Activated CD4-positive, alpha-beta T cell treated with anti-CD3 and anti-CD28 coated beads, Interleukin-2, amount 50 U/mL, for 48 hours (primary cell): ENCODE measurements around the gene RHOJ.

Source experiments
- DNase-seq, 2 experiments: peaks; one replicate each; pipeline ENCODE4 v3.0.0-alpha.2; 2020

The RHOJ gene

GRCh38 chr14:63209160-63209559, 4.9 kb downstream of the RHOJ start:
- DNase-seq = no peak

GRCh38 chr14:63210812-63211211, 6.6 kb downstream of the RHOJ start:
- DNase-seq = no peak

DNA sequence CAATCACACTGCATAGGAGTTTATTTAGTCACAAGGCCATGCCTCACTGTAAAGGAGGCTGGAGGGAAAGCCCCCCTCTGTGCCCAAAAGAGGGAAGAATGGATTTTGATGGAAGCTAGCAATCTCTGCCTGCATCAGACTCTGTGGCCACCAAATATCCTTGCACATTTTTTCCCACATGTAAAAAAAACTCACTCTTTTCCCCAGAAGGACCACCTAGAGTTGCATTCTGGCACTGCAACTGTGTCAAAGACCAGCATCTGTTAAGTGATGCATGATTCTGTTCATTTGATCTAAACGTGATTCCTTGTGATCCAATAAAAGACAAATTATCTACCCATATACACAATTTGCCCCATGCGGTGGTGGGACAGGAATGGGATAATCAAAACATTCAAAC, 8.0 kb downstream of the RHOJ start:
- no peak for DNase-seq

- no peak for DNase-seq
These were observed 8.7 kb downstream of the RHOJ start for GRCh38 chr14:63212776-63213500.

- DNase-seq = no peak
These were observed 10.4 kb downstream of the RHOJ start for GRCh38 chr14:63214417-63215196.

DNA sequence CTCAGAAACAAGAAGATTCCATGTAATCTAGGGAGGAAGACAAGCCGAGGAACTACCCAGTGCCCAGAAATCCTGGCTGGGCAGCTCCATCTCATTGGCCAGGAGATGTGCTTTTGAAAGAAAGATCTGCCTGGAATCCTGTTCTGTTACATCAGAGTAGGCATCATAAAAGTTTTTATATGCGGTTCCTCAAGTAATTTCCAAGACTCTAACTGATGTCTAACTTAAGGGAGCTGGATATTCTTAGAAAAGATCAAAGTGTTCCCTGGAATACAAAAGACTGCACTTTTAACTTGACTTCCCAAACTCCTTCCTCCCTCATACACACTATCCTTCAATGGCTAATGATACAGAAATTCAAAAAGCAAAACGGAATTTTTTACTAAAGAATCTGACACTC, 16.3 kb downstream of the RHOJ start:
- DNase-seq = no peak

GRCh38 chr14:63223596-63223995, 19.4 kb downstream of the RHOJ start:
- DNase-seq = no peak

DNA sequence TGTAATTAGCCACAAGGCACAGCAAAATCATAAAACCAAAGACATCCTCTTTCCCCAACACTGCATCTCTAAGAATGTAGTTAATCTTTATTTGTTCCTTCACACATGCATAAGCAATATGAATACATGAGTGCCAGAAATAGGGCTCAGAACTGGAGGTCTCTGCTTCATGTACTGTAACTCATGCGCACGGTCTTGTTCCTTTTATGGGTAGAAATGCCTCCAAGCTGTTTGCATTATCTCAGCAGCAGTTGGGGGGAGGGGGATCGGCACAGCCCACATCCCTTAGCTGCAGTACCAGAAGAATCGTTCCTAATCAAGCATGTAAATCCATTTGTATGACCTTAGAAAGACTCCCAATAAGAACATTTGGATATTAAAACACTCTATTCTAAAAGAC, 20.0 kb downstream of the RHOJ start:
- no peak for DNase-seq

GRCh38 chr14:63228217-63228616, 24.0 kb downstream of the RHOJ start:
- no peak for DNase-seq

DNA sequence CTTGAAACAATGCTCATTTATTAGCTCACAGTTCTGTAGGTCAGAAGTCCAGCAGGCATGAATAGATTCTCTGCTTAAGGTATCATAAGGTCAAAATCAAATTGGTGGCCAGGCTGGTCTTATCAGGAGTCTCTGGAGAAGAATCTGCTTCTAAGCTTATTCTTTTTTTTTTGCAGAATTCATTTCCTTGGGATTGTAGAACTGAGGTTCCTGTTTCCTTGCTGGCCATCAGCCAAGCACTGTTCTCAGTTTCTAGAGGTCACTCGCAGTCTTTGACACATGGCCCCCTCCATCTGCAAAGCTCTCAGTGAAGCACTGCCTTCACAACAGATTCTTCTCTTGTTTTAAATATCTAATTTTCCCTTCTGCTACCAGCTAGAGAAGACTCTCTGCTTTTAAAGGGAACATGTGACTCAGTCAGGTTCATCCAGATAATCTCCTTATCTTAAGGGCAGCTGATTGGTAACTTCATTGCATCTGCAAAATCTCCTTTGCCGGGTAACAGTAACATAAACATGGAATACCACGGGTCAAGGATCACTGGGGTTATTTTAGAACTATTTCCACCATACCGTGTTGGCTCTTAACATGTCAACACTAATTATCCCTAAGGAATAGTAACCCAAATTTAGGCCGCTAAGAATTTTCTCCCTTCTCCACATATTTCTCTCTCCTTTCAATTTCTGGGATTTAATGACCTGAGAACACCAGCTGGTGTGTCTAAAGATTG, 25.3 kb downstream of the RHOJ start:
- DNase-seq = no peak

GRCh38 chr14:63231766-63232165, 27.5 kb downstream of the RHOJ start:
- no peak for DNase-seq

DNA sequence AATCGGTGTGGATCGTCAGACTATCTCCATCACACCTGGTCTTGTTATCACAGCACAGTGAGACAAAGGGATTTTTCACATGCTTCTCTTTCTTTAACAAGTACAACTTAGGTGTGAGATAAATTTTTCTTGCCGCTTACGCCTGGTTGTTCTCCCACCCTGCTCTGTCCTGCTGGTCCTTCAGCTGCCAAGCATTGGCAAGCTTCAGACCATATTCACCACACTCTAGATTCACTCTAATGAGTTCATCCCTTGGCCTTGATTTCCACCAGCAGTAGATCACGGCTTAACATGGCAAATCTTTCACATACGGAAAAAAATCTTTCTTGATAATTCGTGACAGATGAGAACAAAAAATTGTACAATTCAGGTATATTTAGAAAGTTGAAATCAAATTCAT, 33.5 kb downstream of the RHOJ start:
- no peak for DNase-seq

- no peak for DNase-seq
These were observed 36.0 kb downstream of the RHOJ start for GRCh38 chr14:63240221-63240620.

GRCh38 chr14:63241096-63241495, 36.9 kb downstream of the RHOJ start:
- no peak for DNase-seq

GRCh38 chr14:63243646-63244045, 39.4 kb downstream of the RHOJ start:
- DNase-seq = no peak

- DNase-seq = no peak
These were observed 41.6 kb downstream of the RHOJ start for GRCh38 chr14:63245893-63246292.

GRCh38 chr14:63248211-63248610, 44.0 kb downstream of the RHOJ start:
- no peak for DNase-seq

DNA sequence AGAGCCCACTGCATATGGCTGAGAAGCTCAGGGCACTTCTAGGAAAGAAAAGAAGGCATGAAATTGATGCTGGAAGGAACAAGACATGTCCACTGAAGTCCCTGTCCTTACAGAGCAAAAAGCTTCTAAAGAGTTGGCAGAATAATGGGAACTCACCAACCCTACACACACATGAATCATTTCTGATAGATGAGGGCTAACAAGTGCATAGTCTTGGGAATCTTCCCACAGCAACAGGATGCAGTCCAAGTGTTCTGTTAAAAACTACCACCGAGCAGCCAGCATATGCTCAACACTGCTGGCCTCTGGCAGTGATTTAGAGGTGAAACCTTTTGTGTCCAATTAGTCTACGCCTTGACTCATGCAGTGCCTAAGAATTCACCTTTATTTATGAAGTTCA, 44.8 kb downstream of the RHOJ start:
- DNase-seq = no peak

DNA sequence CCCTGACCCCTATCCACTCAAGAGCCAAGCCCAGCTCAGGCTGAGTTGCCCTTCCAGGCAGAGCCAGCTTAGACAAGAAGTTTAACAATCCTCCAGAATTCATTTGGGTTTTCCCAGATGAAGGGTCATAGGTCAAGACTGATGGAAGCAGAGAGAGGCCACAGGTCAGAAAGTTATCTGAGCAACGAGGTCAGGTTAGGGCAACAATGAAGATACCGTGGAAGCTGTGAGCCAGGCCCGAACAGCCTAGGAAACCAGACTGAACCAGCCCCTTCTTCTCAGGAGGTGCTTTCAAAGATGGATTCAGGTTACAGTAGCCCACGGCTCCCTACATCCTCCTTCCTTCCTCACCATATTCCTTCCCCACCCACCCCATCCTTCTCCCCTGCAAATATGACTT, 53.1 kb downstream of the RHOJ start:
- DNase-seq = no peak

- DNase-seq = no peak
These were observed 58.2 kb downstream of the RHOJ start for GRCh38 chr14:63262446-63262845.

DNA sequence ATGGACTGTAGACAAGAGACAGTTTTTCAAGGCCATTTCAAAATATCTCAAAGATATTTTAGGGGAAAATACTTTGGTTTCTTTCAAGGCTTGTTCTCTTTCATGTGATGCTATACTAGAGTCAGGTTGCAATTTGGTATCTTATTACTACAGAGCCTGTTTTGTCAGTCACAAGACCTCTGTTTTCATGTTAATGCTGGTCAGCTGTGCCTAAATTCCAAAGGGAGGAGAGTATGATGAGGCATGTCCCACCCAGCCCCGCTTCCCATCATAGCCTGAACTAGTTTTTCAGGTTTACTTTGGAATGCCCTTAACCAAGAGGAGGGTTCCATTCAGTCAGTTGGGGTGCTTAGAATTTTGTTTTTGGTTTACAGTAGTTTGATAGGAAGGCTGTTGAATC, 61.9 kb downstream of the RHOJ start:
- DNase-seq = no peak

DNA sequence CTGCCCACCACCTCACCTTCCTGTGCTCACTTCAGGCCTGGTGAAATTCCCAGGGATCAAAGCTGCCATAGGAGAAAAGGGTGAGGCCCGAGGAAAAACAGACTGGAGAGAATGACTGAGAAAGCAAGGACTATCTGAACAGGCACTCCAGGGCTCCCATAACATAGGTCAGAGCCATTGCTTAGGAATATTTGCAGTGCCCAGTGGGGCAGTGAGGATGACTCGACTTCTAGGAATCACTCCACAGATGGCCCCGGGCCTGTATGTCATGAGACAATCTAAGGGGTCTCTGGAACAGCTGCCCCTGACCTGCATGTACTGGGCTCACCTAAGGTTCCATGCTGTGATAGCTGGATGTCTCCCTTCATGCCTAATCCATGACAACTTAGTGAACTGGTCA, 62.9 kb downstream of the RHOJ start:
- no peak for DNase-seq

DNA sequence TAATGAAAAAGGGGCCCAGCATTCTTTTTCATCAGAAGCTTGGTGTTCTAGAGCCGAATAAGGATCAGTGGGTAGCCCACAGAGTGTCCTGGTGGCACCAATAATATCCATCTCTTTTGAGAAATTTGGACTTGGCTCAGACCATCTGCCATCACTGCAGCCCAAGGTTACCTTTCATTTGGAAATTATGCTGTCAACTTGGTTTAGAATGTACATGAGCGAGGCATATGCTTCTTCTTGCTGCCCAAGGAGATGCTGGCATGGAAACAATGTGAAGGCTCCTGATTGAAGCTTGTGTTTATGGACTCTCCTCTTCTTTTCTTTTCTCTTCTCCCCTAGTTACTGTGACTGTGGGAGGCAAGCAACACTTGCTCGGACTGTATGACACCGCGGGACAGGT, 64.5 kb downstream of the RHOJ start:
- no peak for DNase-seq
